Fibroblast of peridontal ligament (primary cell): ENCODE measurements around the gene SPATA31D1.
A peak's percentile ranks its signal among the peaks of the same experiment; 100 is the strongest.
"Not testable (repeated sequence)": the region's sequence is repeated elsewhere in the genome, so short reads cannot be mapped to it uniquely, and the experiment has no call there.

ENCODE experiments used
- DNase-seq: peaks from one replicate; pipeline ENCODE4 v3.0.0-alpha.2; 2010; ENCODE audit errors: extremely low read depth

SPATA31D1 gene

GRCh38 chr9:81988472-81988871 is at the start of gene SPATA31D1:
Gene SPATA31D1 (plus strand): TSS chr9:81988772. CDS start chr9:81988819, 47 bp downstream.
- not testable (repeated sequence) for DNase-seq

GRCh38 chr9:81943393-81943792 is 45.2 kb upstream of the SPATA31D1 start, which contains the start of gene SPATA31D3:
Gene SPATA31D3 (plus strand): TSS chr9:81943500. CDS start chr9:81943586, 86 bp downstream.
- DNase-seq, result not testable (repeated sequence)

- not testable (repeated sequence) for DNase-seq
Measured at GRCh38 chr9:81948650-81949049, 39.9 kb upstream of the SPATA31D1 start.

- DNase-seq, result no peak
Measured at GRCh38 chr9:81953096-81953495, 35.5 kb upstream of the SPATA31D1 start.

GRCh38 chr9:81955625-81956024 is 32.9 kb upstream of the SPATA31D1 start:
- no peak for DNase-seq

GRCh38 chr9:81964218-81965171 is 24.1 kb upstream of the SPATA31D1 start:
- DNase-seq, result peak; percentile 60

- DNase-seq, result no peak
Measured at GRCh38 chr9:81968026-81968425, 20.5 kb upstream of the SPATA31D1 start.

- peak; percentile 40 for DNase-seq
Measured at GRCh38 chr9:81969971-81970370, 18.6 kb upstream of the SPATA31D1 start.

GRCh38 chr9:81971727-81972126 is 16.8 kb upstream of the SPATA31D1 start:
- DNase-seq, result no peak

GRCh38 chr9:81974764-81975163 is 13.8 kb upstream of the SPATA31D1 start:
- DNase-seq, result no peak

GRCh38 chr9:81976351-81976750 is 12.2 kb upstream of the SPATA31D1 start:
- DNase-seq, result no peak

GRCh38 chr9:81979196-81979595 is 9.4 kb upstream of the SPATA31D1 start:
- no peak for DNase-seq

GRCh38 chr9:81980568-81980967 is 8.0 kb upstream of the SPATA31D1 start:
- DNase-seq, result peak; percentile 47

GRCh38 chr9:81981883-81982282 is 6.7 kb upstream of the SPATA31D1 start:
- DNase-seq, result no peak

- peak; percentile 7 for DNase-seq
Measured at GRCh38 chr9:81984928-81985327, 3.6 kb upstream of the SPATA31D1 start.

GRCh38 chr9:81986051-81986450 is 2.5 kb upstream of the SPATA31D1 start:
- no peak for DNase-seq

GRCh38 chr9:81989700-81990099 is 1.1 kb downstream of the SPATA31D1 start:
- no peak for DNase-seq

GRCh38 chr9:81993656-81994055 is 5.1 kb downstream of the SPATA31D1 start:
- DNase-seq, result no peak

GRCh38 chr9:81999806-82000205 is 11.2 kb downstream of the SPATA31D1 start:
- no peak for DNase-seq

- no peak for DNase-seq
Measured at GRCh38 chr9:82010711-82011110, 22.1 kb downstream of the SPATA31D1 start.

GRCh38 chr9:82011133-82011532 is 22.6 kb downstream of the SPATA31D1 start:
- no peak for DNase-seq

- DNase-seq, result no peak
Measured at GRCh38 chr9:82012276-82012675, 23.7 kb downstream of the SPATA31D1 start.

GRCh38 chr9:82020331-82020730 is 31.8 kb downstream of the SPATA31D1 start:
- DNase-seq, result no peak
